HAP-1 (cell line): Measurements from ENCODE around the gene GABRB2.

ENCODE experiments used
- DNase-seq, 2 experiments: peaks; one replicate each; pipeline ENCODE4 v3.0.0-alpha.2; 2016 to 2020; ENCODE audit warnings: low spot score in 2 of 2
- H3K27me3 ChIP-seq: fragments of 250-450 bp; sonication (Bioruptor Pico); 2 replicates; pipeline ENCODE4 v1.5.1; 2020; ENCODE audit warnings: low read depth, mild to moderate bottlenecking, moderate library complexity
- H3K36me3 ChIP-seq: fragments of 250-450 bp; sonication (Bioruptor Pico); replicated peaks from 2 replicates; pipeline ENCODE4 v1.5.1; 2020; ENCODE audit warnings: mild to moderate bottlenecking
- H3K4me1 ChIP-seq: fragments of 250-450 bp; sonication (Bioruptor Pico); 2 replicates; pipeline ENCODE4 v1.5.1; 2020; ENCODE audit warnings: mild to moderate bottlenecking
- H3K4me3 ChIP-seq: fragments of 250-450 bp; sonication (Bioruptor Pico); 2 replicates; pipeline ENCODE4 v1.5.1; 2020; ENCODE audit warnings: mild to moderate bottlenecking, moderate library complexity
- H3K9me3 ChIP-seq: fragments of 250-450 bp; sonication (Bioruptor Pico); 2 replicates; pipeline ENCODE4 v1.5.1; 2020; ENCODE audit warnings: mild to moderate bottlenecking, moderate library complexity
- in situ Hi-C: fragments of 300-500 bp; cut with MboI; formaldehyde crosslinking; loops from 3 replicates; pipeline ENCODE4 v1.14.3; 2020; ENCODE audit warnings: low sequenced_read_pairs, inconsistent platforms, mixed read lengths

The GABRB2 gene

GRCh38 chr5:161431963-161432362, 114.6 kb downstream of the GABRB2 start:
- H3K4me1 ChIP-seq = no peaks in the 10 kb centered on the region
- no peaks in the 10 kb centered on the region for H3K9me3 ChIP-seq
- in situ Hi-C loops = no loop called here

GRCh38 chr5:161421067-161421466, 125.5 kb downstream of the GABRB2 start:
- DNase-seq = no peak
- H3K36me3 ChIP-seq = no peaks in the 10 kb centered on the region
- no peaks in the 10 kb centered on the region for H3K27me3 ChIP-seq
- no peak overlapping the region for H3K4me3 ChIP-seq
- no peaks in the 10 kb centered on the region for H3K4me1 ChIP-seq
- in situ Hi-C loops = no loop called here
- H3K9me3 ChIP-seq = no peaks in the 10 kb centered on the region

More at GRCh38 chr5:161431963-161432362, 114.6 kb downstream of the GABRB2 start:
- Histone ChIP-seq H3K27me3 (no peaks in the 10 kb centered on the region), H3K36me3 (no peaks in the 10 kb centered on the region), H3K4me3 (no peak overlapping the region)
- no peak for DNase-seq

- Histone ChIP-seq H3K4me1 (no peaks in the 10 kb centered on the region), H3K9me3 (no peaks in the 10 kb centered on the region), H3K4me3 (no peak overlapping the region), H3K27me3 (no peaks in the 10 kb centered on the region), H3K36me3 (no peaks in the 10 kb centered on the region)
- no peak for DNase-seq
- in situ Hi-C loops = no loop called here
Measured at GRCh38 chr5:161420521-161420920, 126.0 kb downstream of the GABRB2 start.

- DNase-seq = no peak
- Histone ChIP-seq H3K9me3 (no peaks in the 10 kb centered on the region), H3K27me3 (no peaks in the 10 kb centered on the region), H3K4me3 (no peak overlapping the region), H3K36me3 (no peaks in the 10 kb centered on the region), H3K4me1 (no peaks in the 10 kb centered on the region)
- in situ Hi-C loops = no loop called here
Measured at GRCh38 chr5:161414896-161415295, 131.6 kb downstream of the GABRB2 start.

- in situ Hi-C loops = no loop called here
- Histone ChIP-seq H3K4me1 (no peaks in the 10 kb centered on the region), H3K4me3 (no peak overlapping the region), H3K9me3 (no peaks in the 10 kb centered on the region), H3K27me3 (no peaks in the 10 kb centered on the region), H3K36me3 (no peaks in the 10 kb centered on the region)
- DNase-seq = no peak
Measured at GRCh38 chr5:161414037-161414436, 132.5 kb downstream of the GABRB2 start.

- no peaks in the 10 kb centered on the region for H3K9me3 ChIP-seq
- no peak for DNase-seq
- no peaks in the 10 kb centered on the region for H3K4me1 ChIP-seq
- no peaks in the 10 kb centered on the region for H3K27me3 ChIP-seq
- no peaks in the 10 kb centered on the region for H3K36me3 ChIP-seq
- H3K4me3 ChIP-seq = no peak overlapping the region
- in situ Hi-C loops = no loop called here
Measured at GRCh38 chr5:161412792-161413191, 133.7 kb downstream of the GABRB2 start.

- in situ Hi-C loops = no loop called here
- H3K36me3 ChIP-seq = no peaks in the 10 kb centered on the region
- no peaks in the 10 kb centered on the region for H3K9me3 ChIP-seq
- no peaks in the 10 kb centered on the region for H3K27me3 ChIP-seq
- no peaks in the 10 kb centered on the region for H3K4me1 ChIP-seq
- no peak overlapping the region for H3K4me3 ChIP-seq
- no peak for DNase-seq
Measured at GRCh38 chr5:161411156-161411555, 135.4 kb downstream of the GABRB2 start.

- in situ Hi-C loops = no loop called here
- Histone ChIP-seq H3K27me3 (no peaks in the 10 kb centered on the region), H3K4me1 (no peaks in the 10 kb centered on the region), H3K4me3 (no peak overlapping the region), H3K9me3 (no peaks in the 10 kb centered on the region), H3K36me3 (no peaks in the 10 kb centered on the region)
- DNase-seq = no peak
Measured at GRCh38 chr5:161410640-161411039, 135.9 kb downstream of the GABRB2 start.

- H3K9me3 ChIP-seq = no peaks in the 10 kb centered on the region
- no peaks in the 10 kb centered on the region for H3K4me1 ChIP-seq
- in situ Hi-C loops = no loop called here
- no peaks in the 10 kb centered on the region for H3K36me3 ChIP-seq
- H3K4me3 ChIP-seq = no peak overlapping the region
- no peak for DNase-seq
- no peaks in the 10 kb centered on the region for H3K27me3 ChIP-seq
Measured at GRCh38 chr5:161409471-161409870, 137.1 kb downstream of the GABRB2 start.

GRCh38 chr5:161406880-161407279, 139.6 kb downstream of the GABRB2 start:
- Histone ChIP-seq H3K9me3 (no peaks in the 10 kb centered on the region), H3K4me1 (no peaks in the 10 kb centered on the region), H3K4me3 (no peak overlapping the region), H3K27me3 (no peaks in the 10 kb centered on the region), H3K36me3 (no peaks in the 10 kb centered on the region)
- in situ Hi-C loops = no loop called here
- DNase-seq = no peak

GRCh38 chr5:161403996-161404395, 142.5 kb downstream of the GABRB2 start:
- H3K27me3 ChIP-seq = no peaks in the 10 kb centered on the region
- H3K4me3 ChIP-seq = no peak overlapping the region
- H3K36me3 ChIP-seq = no peaks in the 10 kb centered on the region
- no peak for DNase-seq
- in situ Hi-C loops = no loop called here
- no peaks in the 10 kb centered on the region for H3K4me1 ChIP-seq
- no peaks in the 10 kb centered on the region for H3K9me3 ChIP-seq

- in situ Hi-C loops = no loop called here
- DNase-seq = no peak
- H3K9me3 ChIP-seq = no peaks in the 10 kb centered on the region
- no peaks in the 10 kb centered on the region for H3K36me3 ChIP-seq
- H3K27me3 ChIP-seq = no peaks in the 10 kb centered on the region
- no peaks in the 10 kb centered on the region for H3K4me1 ChIP-seq
- no peak overlapping the region for H3K4me3 ChIP-seq
Measured at GRCh38 chr5:161403121-161403520, 143.4 kb downstream of the GABRB2 start.

GRCh38 chr5:161400583-161400982, 145.9 kb downstream of the GABRB2 start:
- in situ Hi-C loops = no loop called here
- Histone ChIP-seq H3K4me1 (no peaks in the 10 kb centered on the region), H3K9me3 (no peaks in the 10 kb centered on the region), H3K36me3 (no peaks in the 10 kb centered on the region), H3K4me3 (no peak overlapping the region), H3K27me3 (no peaks in the 10 kb centered on the region)
- DNase-seq = no peak

- H3K4me1 ChIP-seq = no peaks in the 10 kb centered on the region
- no peaks in the 10 kb centered on the region for H3K27me3 ChIP-seq
- no peak overlapping the region for H3K4me3 ChIP-seq
- no peak for DNase-seq
- in situ Hi-C loops = no loop called here
- H3K36me3 ChIP-seq = no peaks in the 10 kb centered on the region
- H3K9me3 ChIP-seq = no peaks in the 10 kb centered on the region
Measured at GRCh38 chr5:161399996-161400562, 146.4 kb downstream of the GABRB2 start.

GRCh38 chr5:161397448-161397847, 149.1 kb downstream of the GABRB2 start:
- H3K4me1 ChIP-seq = no peaks in the 10 kb centered on the region
- no peak overlapping the region for H3K4me3 ChIP-seq
- in situ Hi-C loops = no loop called here
- no peak for DNase-seq
- no peaks in the 10 kb centered on the region for H3K27me3 ChIP-seq
- no peaks in the 10 kb centered on the region for H3K36me3 ChIP-seq
- H3K9me3 ChIP-seq = no peaks in the 10 kb centered on the region
